HG03520 (cell line): ENCODE data around the gene HSD3B2.
"Not testable (repeated sequence)": the region's sequence is repeated elsewhere in the genome, so short reads cannot be mapped to it uniquely, and the experiment has no call there.

Source experiments
- ATAC-seq: cut with Tn5 transposase; IDR thresholded peaks from one replicate; pipeline ENCODE4 v1.9.1; 2021; ENCODE audit warnings: mild to moderate bottlenecking, moderate library complexity; ENCODE audit not compliant: unreplicated experiment

Gene HSD3B2

GRCh38 chr1:119414950-119415349, at the start of gene HSD3B2:
Gene HSD3B2, plus strand, starts transcription at chr1:119415150. Its CDS starts 270 bp downstream, at chr1:119415420.
- no peak for ATAC-seq

- peak; percentile 47 for ATAC-seq
These were observed 48.5 kb upstream of the HSD3B2 start for GRCh38 chr1:119366424-119366823.

- ATAC-seq = no peak
These were observed 47.4 kb upstream of the HSD3B2 start for GRCh38 chr1:119367432-119368124.

GRCh38 chr1:119368554-119368953, 46.4 kb upstream of the HSD3B2 start, which contains the start of gene HAO2:
Gene HAO2, plus strand, starts transcription at chr1:119368785. Its CDS starts 12,301 bp downstream, at chr1:119381086.
- no peak for ATAC-seq

GRCh38 chr1:119370748-119371147, 44.2 kb upstream of the HSD3B2 start:
- ATAC-seq = no peak

GRCh38 chr1:119371815-119372214, 43.1 kb upstream of the HSD3B2 start:
- ATAC-seq = no peak

GRCh38 chr1:119372503-119373086, 42.4 kb upstream of the HSD3B2 start:
- peak; percentile 54 for ATAC-seq

- no peak for ATAC-seq
These were observed 41.5 kb upstream of the HSD3B2 start for GRCh38 chr1:119373465-119373864.

GRCh38 chr1:119374208-119374874, 40.6 kb upstream of the HSD3B2 start:
- ATAC-seq = no peak

GRCh38 chr1:119375366-119375765, 39.6 kb upstream of the HSD3B2 start:
- ATAC-seq = no peak

- ATAC-seq = no peak
These were observed 38.4 kb upstream of the HSD3B2 start for GRCh38 chr1:119376594-119376993.

GRCh38 chr1:119377594-119377993, 37.4 kb upstream of the HSD3B2 start:
- not testable (repeated sequence) for ATAC-seq

- no peak for ATAC-seq
These were observed 35.8 kb upstream of the HSD3B2 start for GRCh38 chr1:119379117-119379516.

GRCh38 chr1:119380304-119380703, 34.6 kb upstream of the HSD3B2 start:
- ATAC-seq = no peak

GRCh38 chr1:119380983-119381662, 33.8 kb upstream of the HSD3B2 start:
- no peak for ATAC-seq

GRCh38 chr1:119384591-119384990, 30.4 kb upstream of the HSD3B2 start:
- ATAC-seq = no peak

GRCh38 chr1:119385650-119386049, 29.3 kb upstream of the HSD3B2 start:
- no peak for ATAC-seq

- no peak for ATAC-seq
These were observed 27.1 kb upstream of the HSD3B2 start for GRCh38 chr1:119387858-119388257.

GRCh38 chr1:119388450-119388849, 26.5 kb upstream of the HSD3B2 start:
- ATAC-seq = no peak

GRCh38 chr1:119390526-119390925, 24.4 kb upstream of the HSD3B2 start:
- ATAC-seq = no peak

GRCh38 chr1:119391749-119392148, 23.2 kb upstream of the HSD3B2 start:
- no peak for ATAC-seq
